Astrocyte of the hippocampus (primary cell): ENCODE measurements around the gene FMNL2.
"Not testable (repeated sequence)": the region's sequence is repeated elsewhere in the genome, so short reads cannot be mapped to it uniquely, and the experiment has no call there.

ENCODE experiments used
- DNase-seq: peaks from one replicate; pipeline ENCODE4 v3.0.0; 2011; ENCODE audit warnings: low read depth, low spot score

Gene FMNL2

DNA sequence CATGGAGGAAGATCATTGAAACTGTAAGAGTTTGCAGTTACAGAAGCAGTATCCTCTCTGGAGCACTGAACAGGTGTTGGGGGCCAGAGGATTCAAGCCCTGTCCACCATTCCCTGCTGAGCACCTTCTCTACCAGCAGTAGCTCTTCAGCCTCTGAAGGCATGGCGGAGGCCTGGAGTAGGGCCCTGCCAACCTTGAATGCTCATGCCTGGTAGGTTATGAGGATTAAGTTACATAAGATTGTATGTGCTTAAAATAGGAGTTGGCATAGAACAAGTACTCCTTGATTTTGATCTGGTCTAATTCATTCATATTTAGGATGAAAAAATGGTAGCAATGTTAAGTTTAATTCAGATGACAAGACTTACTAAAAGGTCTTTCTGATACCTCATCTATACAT lies 40.2 kb downstream of the FMNL2 start:
- no peak for DNase-seq

DNA sequence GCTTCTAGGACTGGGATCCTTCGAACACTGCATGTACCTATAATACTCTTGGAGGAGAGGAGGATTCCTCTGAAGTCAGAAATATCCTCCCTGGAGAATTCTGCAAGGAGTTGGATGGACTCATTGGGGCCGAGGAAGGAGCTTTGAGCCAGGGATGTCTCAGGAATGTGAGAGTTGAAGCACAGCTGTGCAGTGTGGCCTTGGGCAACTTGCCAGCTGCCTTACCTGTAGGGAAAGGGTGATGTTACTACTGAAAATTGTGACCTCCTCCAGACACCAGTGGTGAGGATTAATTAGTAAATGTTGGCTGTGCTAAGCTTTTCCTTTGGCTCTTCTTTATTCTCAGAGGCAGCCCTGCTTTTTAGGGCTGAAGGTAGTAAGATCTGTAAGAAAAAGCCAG lies 41.4 kb downstream of the FMNL2 start:
- no peak for DNase-seq

DNA sequence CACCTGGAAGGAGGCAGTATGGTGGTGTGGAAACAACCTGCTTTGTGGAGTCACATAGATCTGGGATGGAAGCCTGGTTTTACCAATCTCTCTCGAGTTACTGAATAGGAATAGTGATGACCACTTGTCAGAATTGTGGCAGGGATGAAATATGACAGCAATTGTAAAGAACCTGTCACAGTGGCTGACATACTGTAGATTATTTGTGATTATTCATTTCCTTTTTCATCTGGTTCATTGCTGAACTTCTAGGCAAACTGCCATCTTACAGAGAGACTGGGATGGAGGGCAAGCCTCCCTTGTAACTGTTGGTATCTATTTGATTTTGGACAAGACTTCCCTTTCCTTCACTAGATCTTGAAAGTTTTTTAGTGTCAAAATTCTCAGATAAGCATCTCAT lies 42.0 kb downstream of the FMNL2 start:
- no peak for DNase-seq

DNA sequence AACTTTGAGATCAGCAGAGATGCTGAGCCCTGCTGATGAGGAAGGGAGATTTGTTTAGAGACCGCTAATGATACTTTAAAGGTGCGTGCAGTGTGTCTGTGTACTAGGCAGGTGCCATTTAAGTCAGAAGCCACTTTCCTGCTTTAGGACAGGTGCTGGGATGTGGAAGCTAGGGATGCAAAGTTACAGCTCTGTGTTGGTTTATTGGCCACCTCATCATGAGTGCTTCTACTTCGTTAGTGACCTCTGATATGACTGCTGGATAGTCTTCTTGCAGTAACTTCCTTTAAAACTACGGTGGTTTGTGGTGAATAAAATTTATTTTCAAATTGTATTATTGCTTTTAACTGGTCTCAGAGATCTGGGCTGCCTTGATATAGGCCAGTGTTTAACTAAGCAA lies 44.1 kb downstream of the FMNL2 start:
- no peak for DNase-seq

DNA sequence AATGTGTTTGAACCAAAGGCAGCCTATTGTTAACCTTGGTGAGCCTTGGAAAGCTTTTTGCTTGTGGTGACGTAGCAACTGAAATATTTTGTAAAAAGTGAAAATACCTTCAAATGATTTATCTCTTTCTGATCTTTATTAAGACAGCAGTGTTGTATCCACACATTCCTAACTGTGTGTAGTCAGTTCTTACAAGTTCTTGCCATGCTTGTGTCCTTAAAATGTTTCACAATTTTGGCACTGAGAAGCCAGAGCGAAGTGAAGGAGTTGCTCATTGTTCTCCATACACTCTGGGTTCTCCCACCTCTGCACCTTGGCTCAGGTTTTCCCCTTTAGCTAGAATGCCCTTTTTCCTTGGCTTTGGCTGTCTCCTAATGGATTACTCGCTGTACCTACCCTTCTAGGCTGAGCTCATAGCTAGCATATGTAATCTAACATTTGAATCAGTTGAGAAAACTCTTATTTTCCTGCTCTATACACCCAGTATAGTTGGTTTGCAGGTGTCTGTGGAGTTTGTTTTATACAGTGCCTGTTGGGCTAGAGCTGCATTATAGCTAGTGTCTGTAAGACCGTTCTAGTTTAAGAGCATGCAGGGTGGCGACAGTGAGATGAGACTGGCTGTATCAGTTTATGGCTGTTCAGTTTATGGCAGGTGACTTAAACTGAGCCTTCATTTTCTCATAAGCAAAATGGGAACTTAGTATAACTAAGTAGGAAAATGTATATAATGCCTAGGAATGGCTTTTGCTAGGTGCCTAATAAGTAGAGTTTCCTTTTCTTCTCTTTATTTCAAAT lies 45.5 kb downstream of the FMNL2 start:
- DNase-seq: no peak

DNA sequence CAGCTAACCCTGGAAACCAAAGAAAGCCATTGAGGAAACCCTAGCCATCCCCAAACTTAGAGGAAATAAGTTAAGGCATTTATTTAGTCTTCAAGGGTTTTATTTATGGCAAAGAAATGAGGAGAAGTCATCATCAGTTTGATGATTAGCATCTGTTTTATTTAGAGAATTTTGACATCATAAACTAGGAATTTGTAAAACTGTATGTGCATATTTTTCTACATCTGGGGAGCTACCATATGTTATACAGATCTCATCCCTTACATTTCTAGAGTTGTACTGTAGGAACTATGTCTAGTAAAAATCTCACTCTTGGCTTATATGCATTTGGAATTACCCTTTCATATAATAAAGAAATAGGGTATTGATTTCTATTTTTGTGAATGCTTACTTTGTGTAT lies 48.7 kb downstream of the FMNL2 start:
- DNase-seq: no peak

DNA sequence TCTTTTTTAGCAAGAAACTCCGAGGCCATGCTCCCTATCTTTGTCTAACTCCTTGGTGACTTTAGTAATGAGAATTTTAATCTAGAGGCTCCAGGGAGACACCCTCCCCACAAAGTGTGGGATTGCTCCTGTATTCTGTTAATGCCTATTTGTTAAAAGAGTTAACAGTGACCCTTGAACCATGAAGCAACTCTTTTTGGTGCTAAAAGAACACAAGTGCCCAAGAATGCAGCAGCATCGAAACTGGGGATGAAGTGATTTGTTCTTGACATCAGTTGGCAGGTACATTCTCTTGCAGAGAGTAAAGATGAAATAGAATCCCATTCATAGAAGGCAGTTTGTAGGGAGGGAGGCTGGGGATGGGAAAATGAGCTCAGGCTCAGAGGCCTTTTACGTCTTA lies 50.0 kb downstream of the FMNL2 start:
- no peak for DNase-seq

DNA sequence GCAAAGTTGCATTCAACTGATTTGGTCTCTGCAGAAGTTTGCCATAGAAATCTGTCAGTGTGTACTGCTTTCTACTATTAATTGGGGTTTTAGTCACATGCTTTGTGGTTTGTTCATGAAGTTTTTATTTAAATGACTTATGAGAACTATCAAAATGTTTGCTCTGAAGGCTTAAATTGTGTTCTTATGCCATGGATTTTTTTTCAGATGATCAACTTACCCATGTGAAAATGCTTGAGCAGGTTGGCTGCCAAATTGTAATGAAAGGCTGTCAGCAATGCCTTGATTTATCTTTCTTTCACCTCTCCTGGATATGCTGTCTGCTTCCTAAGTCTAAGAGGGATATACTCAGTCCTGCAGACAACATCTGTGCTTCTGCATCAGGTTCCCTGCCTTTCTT lies 50.7 kb downstream of the FMNL2 start:
- DNase-seq: no peak

DNA sequence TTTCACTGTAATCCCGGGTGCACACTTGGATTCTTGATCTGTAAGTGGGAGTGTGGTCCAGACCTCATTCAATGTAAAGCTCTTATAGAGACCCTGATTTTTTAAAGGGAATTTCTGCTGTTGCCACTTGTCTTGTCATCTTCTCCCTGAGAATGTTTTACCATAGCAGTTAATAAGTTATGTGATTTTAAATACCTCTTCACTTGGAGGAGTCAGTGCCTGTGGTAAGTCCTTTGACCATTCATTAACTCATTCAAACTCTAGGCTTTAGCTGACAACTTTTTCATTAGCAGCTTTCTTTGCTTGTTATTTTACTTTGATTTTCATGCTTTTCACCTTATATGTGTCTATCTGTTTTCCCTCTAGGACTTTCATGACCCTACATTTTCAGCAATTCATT lies 51.3 kb downstream of the FMNL2 start:
- no peak for DNase-seq

DNA sequence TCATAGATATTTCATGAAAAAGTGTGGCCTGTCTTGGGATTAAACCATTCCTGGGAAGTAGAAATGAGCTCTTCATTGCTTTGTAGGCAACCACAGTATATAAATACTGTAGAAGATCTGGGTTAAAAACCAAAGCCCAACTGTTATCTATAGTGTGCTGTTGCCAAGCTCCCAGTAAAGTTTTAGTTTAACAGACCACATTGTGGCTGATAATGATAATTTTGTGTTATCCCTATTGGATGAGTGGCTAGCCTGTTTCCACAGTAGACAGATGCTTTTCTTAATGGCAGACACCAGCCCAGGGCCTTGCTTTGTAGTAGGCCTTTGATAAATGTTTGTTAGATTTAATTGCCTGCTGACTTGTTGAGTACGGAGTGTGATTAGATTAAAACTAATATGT lies 52.1 kb downstream of the FMNL2 start:
- DNase-seq: peak; percentile 41

DNA sequence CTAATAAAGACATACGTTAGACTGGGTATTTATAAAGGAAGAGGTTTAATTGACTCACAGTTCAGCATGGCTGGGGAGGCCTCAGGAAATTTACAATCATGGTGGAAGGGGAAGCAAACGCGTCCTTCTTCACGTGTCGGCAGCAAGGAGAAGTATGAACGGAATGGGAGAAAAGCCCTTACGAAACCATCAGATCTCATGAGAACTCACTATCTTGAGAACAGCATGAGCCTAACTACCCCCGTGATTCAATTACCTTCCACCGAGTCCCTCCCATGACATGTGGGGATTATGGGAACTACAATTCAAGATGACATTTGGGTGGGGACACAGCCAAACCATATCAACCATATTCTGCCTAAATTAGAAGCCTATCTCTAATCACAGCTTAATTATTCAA lies 53.3 kb downstream of the FMNL2 start:
- not testable (repeated sequence) for DNase-seq

DNA sequence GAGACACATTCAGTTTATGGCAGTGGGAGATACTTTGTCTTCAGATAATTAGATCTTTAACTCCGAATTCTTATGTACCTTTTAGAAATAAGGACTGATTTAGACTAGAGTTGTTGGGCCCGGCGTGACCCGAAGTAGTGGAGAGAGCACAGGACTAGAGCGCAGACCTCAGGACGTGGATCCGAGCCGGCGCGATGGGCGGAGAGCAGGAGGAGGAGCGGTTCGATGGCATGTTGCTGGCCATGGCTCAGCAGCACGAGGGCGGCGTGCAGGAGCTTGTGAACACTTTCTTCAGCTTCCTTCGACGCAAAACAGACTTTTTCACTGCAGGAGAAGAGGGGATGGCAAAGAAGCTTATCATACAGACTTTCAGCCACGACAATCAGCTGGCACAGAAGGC lies 54.5 kb downstream of the FMNL2 start:
- DNase-seq: no peak

DNA sequence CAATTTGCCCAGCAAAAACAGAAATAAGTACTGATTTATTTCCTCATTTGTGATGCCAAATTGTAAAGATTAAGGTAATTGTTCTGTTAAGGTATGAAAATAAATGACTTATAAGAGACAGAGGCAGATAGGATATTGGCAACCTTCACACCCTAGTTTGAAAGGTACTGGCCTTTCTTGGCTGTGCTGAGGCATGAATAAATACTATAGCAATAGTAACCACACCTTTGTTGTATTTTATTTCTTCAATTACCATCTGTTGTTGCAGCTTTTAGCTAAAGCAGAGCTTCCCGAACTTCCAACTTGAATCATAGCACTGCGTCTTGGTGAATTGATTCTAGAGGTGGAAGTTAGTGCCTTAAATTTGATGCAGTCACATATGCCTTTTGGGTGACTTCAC lies 55.9 kb downstream of the FMNL2 start:
- no peak for DNase-seq

DNA sequence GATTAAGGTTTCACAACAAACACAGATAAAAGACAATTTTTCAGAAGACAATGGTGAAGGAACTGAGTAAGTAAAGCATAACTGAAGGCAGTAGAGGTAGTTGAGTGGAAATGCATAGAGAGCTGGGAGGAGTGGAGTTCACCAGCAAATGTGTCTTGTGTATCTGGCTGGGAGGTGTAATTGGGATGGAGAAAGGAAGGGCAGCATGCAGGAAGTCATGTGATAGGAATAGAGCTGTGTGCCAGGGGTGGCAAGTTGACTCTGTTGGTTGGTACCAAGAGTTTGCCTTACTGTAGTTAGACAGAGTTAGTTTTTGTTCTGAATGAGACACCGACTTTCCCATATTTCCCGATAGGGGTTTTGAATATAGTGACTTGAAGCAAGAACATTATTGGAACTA lies 56.3 kb downstream of the FMNL2 start:
- DNase-seq: no peak

DNA sequence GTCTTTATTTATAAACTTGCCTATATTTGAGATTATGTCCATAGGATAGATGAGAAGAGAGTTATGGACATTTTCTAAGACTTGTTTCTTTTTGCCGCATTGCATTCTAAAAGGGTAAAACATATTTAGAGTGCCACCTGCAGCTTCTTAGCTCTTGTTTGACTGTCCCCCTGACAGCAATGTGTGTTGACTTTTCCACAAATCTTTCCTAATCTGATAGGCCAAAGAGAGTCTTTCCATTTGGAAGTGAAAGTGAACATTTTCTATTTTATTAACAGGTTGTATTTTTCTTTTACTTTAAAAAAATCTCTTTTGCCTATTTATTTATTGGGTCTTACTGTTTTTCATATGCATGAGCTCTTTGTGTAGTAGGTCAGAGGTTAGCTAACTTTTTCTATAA lies 58.4 kb downstream of the FMNL2 start:
- DNase-seq: no peak

DNA sequence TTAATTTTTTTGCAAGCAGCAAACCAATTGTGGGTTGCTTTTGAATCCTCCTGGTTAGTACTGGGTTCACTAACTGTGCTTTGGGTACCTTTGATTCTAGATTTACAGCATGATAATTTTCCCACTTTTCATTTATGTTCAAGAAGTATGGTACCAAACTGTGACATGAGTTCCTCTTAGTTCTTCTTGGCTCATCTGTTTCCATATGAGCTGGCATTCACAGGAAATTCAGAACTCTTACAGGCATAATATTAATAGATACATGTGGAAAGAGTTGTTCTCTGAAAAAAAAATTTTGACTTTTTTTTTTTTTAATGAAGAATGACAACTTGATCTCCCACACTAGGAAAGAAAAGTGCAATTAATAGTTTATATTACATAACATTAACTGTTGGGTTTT lies 59.4 kb downstream of the FMNL2 start:
- no peak for DNase-seq

DNA sequence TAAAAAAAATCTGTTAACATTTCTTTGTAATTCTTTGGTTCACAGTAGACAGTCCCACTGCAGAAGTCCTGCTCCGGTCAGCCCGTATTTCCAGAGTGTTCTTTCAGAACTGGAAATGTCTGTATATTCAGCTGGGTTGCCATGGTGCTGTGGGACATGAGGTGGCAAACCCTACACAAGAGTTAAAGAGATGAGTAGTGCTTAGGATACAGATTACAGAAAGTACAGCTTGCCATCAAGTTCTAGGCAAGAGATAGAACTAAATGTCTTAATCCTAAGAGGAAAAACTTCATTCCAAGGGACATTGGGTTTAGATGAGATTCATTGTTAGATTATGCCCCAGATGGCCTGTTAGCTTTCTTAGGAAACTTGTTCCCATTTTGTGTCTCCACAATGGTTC lies 60.1 kb downstream of the FMNL2 start:
- peak; percentile 29 for DNase-seq

DNA sequence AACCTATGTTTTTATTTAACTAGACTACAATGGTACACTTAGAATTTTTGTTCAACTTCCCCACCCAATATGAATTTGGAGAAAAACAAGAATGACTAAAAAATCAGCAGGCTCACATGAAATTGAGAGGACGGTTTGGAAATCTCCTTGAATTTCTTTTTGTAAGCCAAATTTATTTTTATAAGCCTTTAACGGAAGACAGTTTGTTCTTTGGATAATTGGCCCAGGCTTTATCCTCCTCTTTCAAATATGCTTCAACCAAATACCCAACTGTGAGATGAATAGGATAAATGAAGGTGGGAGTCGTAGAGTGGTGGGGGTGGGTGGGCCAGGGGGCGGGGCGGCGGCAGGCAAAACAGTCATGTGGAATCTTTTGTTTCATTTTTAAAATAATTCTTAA lies 60.6 kb downstream of the FMNL2 start:
- DNase-seq: no peak

DNA sequence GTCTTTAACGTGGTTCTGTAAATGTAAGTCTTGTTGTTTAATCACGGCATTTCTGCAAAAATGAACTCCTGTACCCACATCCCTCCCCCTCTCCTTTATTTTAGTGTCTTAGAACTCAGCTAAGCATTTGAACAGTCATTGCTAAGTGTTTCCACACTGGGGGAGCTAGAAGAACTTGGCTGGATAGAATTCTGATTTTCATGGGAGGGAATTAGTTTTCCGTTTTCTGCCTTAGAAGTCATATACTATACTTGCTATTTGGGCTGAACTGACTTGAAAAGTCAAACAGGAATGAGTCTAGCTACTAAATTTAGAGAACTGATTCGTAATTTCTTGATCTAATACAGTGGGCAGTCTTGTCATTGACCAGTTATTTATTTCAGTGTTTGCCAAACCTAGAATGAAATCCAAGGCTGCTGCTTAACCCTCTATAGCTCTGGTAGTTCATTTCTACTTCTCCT lies 61.1 kb downstream of the FMNL2 start:
- peak; percentile 21 for DNase-seq

DNA sequence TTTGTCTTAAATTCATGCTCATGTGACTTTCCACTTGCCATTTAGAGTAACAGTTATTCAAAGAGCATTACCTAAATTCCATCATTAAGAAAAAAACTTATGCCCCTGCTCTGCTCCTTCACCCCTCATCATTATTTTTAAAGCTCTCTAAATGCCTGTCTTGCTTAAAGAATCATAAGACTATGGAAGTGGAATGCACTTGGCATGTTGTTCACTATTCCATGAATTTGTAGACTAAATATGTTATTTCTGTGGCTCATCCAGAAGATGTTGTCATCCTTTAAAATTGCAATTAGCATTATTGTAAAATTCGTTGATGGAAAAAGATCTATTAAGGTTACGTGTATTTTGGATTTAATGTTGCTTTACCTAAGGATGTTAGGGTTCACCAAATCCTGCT lies 61.8 kb downstream of the FMNL2 start:
- peak; percentile 25 for DNase-seq

DNA sequence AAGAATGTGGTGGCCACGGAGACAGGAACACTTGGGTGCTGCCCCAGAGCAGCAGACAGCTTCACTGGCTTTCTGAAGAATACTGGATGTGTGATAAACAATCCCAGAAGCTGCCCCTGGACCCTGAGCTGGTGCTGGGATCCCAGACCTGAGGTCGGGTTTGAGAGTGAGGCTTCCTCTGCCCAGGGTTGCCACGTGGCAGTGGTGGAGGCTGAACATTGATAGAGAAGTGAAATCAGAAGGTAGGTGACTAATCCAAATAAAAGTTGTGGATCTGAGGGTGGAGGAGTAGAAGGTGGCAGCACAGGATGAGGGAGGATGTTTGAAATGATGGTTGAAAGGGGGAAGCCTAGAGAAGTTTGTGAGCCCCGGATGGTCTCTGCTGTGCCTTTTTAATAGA lies 64.0 kb downstream of the FMNL2 start:
- DNase-seq: no peak

DNA sequence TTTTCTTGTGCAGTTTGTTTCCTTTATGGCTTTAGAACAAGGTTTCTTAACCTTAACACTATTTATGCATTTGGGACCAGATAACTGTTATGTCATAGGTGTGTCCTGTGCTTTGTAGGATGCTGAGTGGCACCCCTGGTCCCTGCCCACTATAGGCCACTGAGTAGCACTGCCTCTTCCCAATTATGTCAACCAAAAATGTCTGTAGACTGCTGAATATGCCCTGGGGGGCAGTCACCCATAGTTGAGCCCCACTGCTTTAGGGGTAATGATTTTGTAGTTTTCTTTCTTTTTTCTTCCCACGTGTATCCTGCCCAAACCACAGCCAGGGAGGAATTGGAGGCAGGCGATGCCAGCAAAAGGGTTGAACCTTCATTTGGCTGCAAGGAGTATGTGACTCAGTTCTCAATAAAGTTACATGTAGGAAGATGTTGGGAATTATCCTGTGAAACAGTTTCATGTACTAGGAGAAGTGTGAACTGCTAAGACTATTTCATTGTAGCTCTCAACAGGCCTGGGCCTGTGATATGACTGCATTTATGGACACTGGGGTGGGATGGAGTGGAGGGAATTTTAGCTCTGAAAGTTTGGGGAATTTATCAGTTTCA lies 65.7 kb downstream of the FMNL2 start:
- DNase-seq: peak; percentile 39
